HG03565 (cell line): ENCODE data around the gene CTBP2.

Experiments
- ATAC-seq: cut with Tn5 transposase; IDR thresholded peaks from one replicate; pipeline ENCODE4 v1.9.1; 2021; ENCODE audit warnings: mild to moderate bottlenecking, moderate library complexity; ENCODE audit not compliant: unreplicated experiment

The CTBP2 gene

DNA sequence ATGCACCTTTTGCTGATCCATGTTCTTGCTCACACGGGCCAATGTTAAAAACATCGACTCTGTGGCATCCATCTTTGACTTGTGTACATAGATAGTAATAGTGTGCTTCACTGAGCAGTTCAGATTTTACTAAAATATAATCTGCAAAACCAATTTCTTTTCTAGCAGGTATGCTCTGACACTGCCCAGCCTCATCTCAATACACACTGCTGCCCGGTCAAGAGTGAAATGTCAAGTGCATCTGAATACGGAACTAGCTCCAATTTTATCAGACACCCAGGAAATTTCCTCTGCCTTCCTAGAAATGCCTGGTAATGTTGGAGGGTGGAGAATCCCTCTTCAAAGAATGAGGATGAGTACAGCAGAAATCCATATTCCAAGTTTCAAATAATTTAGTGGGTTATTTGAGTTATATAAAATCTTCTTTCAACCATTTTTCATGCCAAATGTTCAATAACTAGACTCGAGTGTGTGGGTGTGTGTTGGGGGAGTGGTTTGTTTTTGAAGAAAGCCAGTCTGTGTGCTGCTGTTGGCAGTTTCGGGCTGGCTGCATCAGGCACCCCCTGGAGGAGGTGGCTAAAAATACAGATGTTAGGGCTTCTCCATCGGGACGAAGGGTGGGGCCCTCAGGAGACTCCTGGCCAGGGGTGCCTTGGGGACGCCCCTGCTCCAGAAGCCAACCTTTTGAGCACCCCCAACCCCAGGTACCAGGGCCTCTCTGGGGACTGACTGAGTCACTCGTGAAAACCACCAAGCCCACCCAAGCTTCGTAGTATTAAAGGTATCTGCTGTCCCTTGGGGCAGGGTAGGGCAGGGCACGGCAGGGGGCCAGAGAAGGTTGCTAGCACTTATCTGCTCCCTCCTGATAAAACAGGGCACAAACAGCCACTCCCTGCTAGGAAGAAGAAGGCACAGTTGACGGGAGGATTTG lies 15.4 kb downstream of the CTBP2 start:
- ATAC-seq: no peak

DNA sequence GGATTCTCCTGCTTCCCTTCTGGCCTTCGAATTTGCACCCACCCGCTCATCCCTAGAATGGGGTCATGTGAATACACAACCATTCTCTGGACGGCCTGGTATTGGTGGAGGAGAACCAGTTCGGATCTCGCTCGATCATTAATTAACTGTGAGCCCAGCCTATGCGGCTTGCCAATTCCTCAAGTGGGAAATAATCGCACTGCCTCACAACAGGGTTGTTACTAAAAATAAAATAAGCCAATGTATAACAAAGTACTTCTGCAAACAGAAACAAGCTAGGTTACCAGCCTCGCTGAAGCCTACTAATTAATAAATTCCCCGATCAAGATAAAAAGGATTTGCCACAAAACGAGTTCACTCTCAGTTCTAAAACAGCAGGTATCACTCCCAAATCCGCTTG lies 16.2 kb downstream of the CTBP2 start:
- ATAC-seq: no peak

DNA sequence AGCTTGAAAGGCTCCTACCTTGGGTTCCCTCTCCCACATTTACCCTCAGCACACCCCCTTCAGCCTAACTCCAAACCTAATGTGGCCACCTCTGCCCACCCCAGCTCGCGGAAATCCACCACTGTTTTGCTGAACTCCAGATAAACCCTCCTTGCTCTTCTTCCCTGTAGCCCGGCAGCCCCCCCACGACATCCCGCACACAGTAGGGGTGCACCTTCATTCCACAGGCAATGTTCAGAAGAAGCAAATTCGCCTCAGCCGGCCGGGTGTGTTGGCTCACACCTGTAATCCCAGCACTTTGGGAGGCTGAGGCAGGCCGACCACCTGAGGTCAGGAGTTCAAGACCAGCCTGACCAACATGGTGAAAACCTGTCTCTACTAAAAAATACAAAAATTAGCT lies 17.4 kb downstream of the CTBP2 start:
- no peak for ATAC-seq

DNA sequence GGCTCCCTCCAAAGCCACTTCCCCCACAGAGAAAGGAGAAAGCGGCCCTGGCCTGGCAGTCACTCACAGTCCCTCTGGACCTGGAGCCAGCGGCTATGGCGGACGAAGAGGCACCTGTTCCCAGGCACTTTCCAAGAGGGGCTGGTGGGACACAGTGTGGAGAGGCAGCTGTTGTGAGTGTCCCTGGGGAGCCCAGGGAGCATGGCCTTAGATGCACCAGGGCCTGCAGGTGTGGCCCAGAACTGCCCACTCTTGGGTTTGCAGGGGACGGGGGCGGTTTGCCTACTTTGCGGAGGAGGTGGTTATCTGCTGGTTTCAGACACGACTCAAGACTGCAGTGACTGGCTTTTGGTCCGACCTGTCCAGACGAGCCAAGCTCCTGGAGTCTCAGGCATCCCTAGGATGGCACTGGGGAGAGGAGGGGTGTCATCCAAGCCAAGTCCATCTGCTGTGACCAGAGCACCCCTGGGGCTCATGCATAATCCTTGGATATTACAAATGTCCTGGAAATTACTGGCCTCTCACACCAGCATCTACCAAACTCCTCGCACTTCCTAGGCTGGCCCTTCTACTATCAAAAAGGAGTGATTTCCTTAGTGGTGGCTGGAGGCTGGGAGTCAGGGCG lies 18.4 kb downstream of the CTBP2 start:
- no peak for ATAC-seq

DNA sequence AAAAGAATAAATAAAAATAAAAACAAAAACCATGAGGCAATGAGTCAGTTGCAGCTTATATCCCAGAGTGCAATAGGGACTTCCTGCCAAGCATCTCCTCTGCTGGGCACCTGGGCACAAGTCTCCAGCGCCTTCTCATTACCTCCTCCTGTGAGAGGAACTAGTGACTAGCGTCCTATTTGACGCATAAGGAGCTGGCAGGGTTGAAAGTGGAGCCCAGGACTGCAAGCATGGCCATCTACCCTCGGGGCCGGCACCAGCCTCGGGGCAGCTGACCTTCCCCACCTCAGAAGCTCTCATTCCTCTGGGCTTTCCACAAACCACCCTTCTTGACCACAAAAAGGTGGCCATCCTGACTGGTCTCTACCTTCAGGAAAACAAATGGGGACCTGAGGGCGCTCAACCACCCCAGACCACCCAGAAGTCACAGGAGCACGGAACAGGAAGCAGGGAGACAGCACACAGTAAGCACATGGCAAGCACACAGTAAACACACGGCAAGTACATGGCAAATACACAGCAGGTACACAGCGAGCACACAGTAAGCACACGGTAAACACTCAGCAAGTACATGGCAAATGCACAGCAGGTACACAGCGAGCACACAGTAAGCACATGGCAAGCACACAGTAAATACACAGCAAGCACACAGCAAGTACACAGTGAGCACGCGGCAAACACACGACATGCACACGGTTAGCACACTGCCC lies 19.1 kb downstream of the CTBP2 start:
- ATAC-seq: no peak

DNA sequence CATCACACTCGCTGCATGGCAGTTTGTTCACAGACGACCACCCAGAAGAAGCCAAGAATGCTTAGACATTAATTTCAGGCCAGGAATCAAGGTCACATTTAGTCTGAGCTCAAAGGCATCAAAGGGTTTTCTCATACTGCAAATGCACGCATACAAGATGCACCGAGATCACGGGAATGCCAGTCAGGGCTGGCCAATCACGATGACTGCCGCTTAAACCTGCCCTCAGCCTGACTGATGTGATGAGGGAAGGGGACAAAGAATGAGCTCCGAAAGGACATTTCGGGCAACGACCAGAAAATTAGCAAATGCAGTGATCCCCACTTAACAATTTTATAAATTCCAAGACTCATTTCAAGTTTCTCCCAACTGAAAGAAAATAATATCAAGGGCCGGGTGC lies 20.2 kb downstream of the CTBP2 start:
- ATAC-seq: no peak

DNA sequence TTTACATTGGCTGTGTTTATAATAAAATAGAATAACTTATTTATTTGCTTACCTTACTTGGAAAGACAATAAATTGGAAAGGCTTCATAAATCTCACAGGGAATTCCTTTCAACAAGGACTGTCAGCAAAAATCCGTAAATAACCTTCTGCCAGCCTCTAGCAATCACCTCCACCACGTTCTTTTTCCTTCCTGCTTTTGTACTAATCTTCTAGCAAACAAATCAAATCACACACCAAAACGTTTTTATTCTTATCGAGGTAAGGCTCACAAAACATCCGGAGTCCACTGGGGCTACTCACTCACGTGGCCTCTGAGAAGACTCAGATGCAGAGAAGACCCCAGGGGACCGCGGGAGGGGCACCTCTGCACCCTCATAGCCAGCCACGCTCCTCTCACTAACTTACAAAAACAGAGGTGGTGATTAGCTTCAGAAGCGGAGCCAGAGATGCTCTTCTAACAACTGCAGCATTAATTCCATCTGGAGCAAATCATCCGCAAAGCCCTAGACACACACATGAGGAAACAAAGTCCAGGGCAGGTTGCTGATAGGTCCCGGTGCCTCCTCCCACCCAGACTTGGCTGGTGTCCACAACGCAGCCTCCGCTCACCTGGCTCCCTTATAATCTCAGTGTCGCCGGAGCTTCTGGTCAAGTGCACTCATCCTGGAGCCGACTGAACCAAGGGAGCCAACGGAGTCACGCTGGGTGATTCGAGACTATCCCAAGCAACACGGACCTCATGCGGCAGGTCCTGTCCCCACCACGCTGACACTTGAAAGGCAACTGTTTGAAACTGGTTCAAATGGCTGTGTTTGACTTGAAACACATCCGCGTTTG lies 22.5 kb downstream of the CTBP2 start:
- no peak for ATAC-seq

DNA sequence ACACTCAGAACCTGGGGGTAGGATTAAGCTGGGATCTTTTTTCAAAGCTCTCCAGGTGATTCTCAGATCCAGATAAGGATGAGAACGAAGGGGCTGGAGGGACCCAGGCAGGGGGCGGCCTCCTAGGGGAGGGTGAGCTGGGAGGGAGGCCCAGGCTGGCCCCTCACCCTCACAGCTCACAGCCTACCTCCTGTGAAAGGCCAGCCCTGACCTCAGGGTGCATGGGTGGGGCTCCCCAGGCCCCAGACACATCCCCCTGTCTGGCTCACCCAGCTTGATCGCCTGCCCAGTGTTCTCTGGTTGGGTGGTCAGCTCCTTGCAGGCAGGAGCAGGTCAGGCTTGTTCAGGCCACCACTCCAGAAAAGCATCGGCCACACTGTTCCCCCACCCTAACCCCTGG lies 24.3 kb downstream of the CTBP2 start:
- no peak for ATAC-seq

DNA sequence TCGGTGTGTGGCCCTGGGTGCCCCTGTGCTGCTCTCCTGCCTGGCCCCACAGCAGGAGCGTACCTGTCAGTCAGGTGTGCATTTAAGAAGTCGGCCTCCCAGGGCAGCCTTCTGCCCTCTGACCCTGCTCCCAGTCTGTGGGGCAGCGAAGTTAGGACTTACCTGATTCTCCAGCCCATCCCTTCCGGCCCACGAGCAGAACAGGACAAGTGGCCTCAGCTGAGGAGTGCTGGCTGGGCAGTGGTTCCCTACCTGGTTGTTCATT lies 24.7 kb downstream of the CTBP2 start:
- no peak for ATAC-seq

DNA sequence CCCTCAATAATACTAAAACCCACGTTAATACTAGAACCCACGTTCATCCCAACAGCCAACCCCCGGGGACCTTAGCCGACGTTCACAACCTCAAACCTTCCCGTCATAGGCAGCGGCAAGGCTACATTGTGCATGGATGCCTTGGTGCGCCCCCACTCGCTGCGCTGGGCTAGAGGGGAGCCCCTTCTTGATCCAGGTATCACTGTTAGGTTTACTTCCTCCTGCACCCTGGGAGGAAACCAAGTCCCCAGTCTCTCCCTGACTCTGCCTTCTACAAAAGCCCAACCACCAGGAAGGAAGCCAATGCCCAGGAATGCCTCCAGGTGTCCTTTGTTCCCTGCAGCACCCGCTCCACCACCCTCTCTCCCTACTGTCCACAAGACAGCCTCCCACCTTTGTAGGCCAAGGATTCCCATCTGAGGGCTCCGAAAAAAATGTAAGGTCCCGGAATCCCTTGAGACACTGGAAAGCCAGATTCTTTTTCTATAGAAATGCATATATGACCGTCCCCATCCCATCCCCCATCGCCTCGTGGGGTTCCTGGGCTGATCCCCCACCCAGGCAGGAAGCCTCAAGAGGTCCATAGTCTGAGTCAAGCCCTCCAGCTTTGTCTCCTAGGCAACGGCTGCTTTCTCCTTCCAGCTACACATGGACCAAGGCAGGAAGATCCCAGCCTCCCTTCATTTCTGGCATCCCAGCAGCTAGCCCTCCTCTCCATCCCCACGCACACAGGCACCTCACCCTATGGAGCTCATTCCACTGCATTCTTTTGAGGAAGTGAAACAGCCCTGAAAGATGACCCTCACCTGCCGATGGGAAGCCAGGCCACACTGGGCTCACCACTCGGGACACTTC lies 25.2 kb downstream of the CTBP2 start:
- ATAC-seq: no peak

DNA sequence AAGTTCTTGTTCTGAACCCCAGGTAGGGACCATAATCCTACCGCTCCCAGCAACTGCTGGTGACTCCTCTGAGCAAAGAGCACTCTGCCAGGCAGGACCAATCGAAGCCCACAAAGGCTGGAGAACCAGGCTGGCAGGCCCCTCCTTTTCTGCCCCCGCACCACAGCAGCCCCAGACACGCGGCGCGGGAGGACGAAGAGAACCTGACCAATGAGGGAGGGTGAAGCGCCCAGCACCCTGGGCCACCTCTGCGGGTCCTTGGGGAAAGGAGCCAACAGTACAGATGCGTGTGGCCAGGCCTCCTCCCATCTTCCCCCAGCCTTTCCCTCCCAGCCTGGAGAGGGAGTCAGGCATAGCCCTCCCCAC lies 25.9 kb downstream of the CTBP2 start:
- no peak for ATAC-seq

DNA sequence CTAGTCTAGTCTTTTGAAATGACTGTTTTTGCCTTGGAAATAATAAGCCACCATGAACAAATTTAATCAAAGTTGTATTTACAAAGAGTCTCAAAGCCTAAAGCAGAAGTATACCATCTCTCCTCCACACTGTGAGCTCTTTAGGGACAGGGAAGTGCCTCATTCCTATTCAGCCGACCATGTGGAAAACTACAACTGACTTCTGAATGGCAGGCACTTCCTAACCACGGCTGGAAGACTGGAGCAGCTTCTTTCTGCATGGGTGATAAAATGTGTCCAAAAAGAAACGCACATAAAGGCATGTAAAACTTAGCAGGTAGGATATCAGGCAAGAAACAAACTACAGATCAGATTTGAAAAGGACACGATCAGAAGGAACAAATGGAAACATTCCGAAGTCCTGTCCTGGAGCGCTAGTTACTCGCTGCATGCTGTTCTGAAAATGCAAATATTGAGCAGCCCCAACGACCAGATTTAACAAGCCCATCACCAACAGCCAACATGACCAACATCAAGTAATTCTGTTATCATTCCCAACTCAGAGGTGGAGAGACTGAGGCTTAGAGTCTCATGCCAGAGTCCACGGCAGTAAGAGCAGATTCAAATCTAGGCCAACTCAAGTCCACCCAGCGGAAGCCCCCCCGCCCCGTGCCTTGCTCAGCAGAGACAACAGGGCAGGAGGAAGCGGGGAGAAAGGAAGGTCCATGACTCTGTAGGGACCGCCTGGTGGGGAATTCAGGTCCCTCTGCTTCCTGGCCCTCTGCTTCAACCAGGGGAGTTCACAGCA lies 26.5 kb downstream of the CTBP2 start:
- ATAC-seq: no peak

DNA sequence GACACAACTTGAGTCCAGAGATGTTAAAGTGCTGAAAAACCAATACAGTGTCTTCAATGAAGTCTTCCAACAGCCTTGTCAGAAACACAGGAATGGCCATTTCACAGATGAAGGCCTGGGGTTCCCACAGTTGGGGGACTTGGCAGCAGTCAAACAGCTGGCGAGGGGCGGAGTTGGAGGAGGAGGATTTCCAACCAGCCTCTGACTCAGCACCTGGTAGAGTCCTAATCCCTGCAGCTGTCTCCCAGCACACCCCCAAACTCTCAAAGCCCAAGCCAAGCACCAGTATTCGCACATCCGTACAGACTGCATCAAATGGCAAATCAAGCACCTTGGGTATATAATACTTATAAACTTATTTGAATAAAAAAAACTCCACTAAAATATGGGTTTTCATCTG lies 28.0 kb downstream of the CTBP2 start:
- no peak for ATAC-seq

DNA sequence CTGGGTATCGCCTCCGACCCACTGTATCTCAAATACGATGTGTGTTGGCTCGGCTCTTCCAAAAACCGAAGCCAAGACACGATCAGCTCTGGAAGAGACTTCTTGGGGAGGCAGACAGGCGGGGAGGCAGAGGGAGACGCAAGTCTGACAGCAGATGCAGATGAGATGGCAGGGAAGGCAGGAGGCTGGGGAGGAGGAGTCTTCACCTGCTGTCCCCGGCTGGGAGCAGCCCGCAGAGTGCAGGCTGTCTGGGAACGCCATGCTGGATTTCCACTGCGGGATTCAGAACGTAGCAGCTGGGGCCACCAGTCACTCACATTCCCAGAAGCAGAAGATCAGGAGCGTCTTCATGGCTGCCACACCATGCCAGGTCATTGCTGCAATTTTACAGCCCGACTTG lies 29.4 kb downstream of the CTBP2 start:
- ATAC-seq: no peak

DNA sequence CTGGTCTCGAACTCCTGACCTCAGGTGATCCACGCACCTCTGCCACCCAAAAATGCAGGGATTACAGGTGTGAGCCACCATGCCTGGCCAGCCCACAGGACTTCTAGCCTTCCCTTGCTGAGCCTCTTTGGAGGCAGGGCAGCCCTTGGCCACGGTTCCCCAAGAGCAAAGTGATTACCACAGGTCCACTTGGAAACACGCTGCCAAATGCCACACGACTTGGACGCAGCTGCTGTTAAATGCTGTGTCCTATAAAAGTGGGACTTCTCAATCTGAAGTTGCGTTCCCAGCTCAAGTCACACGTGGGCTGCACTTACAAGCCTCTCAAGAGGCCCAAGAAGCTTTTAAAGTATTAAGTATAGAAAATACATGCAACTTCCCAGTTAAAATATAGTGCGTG lies 30.1 kb downstream of the CTBP2 start:
- no peak for ATAC-seq

DNA sequence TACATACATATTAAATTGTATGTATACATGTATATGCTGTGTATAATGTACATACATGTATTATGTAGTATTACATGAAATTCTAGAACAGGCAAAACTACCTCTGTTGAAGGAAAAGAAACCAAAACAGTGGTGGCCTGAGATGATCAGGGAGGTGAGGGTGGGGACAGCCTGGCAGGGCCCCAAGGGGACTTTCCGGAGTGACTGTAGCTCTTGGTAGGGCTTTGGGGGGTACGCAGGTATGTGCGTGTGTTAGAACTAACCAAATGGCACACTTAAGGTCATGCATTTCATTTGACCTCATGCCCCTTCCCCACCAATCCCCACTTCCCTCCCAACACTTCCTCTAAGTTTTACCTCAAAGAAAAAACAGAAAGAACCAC lies 31.3 kb downstream of the CTBP2 start:
- ATAC-seq: no peak

DNA sequence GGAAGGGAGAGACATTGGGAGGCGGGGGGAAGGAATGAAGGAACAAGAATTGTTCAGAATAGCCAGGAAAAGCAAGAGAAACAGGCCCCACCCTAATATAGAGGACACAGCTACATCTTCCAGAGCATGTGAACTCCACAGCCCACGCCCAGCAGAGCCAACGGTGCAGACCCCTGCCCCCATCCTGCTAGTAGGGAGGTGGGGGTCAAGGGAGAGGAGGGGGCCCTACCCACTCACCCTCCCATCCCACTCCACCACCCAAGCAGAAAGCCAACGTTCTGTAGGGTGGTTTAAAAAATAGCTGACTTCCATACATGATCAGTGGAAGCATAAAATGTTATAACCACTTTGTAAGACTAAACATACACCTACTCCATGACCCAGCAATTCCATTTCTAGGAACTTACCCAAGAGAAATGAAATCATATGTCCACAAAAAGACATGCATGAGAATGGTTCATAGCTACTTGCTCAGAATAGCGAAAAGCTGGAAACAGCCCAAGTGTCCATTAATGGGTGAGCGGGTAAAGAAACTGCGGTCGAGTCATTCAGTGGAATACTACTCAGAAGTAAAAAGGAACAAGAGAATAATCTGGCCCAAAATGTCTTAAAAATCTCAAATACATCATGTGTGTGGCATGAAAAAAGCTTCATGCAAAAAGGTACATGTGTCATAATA lies 31.8 kb downstream of the CTBP2 start:
- ATAC-seq: no peak

DNA sequence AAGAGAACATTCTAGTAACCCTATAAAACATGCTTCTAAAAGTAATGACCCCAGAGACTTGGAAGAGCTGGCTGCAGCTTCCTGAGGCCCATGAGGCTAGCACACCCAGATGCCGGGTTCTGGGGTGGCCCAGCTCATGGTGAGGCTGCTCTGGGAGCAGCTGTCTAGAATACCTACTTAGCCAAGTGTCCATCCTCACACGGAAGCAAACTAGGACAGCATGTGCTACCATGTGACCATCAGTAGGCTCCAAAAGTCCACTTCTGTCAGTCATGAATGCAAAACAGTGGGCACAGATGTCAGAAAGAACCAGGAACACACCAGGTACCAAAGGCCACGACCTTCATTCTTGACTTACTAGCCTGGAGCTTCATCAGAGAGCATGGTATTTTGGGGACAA lies 32.4 kb downstream of the CTBP2 start:
- no peak for ATAC-seq

DNA sequence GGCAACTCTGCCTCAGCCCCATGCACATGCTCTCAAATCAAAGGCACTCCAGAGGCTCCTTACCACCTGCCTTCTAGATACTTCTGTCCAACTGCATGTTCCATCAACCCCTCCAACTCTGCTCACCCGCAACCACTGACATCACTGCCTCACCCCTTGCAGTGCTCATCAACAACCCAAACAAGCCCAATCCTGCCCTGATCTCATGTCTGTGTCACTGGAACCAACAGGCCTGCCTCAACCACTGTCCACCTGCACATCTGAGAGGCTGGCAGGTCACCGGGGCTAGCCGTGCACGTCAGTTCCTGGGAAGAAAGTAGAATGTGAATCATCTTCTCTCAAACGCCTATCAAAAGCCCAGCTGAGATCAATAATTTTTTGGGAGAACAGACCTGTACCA lies 33.3 kb downstream of the CTBP2 start:
- no peak for ATAC-seq
